Esophagus muscularis mucosa (tissue), 4 donors: ENCODE results near the gene BANK1.

Source experiments
- EP300 ChIP-seq: sonication (generic); formaldehyde crosslinking; IDR thresholded peaks from one replicate; pipeline ENCODE4 v1.6.1; 2017; ENCODE audit warnings: antibody characterized with exemption
- POLR2A ChIP-seq: fragments of 450-650 bp; IDR thresholded peaks from one replicate; pipeline ENCODE4 v1.6.1; 2017; ENCODE audit warnings: antibody characterized with exemption, moderate library complexity, mild to moderate bottlenecking, low read depth
- TF ChIP-seq, protein P1 (sequence below), 3 experiments: fragments of 200-600 bp in 2 of 3; fragments of 450-650 bp in 1 of 3; sonication (generic) in 2 of 3; IDR thresholded peaks; one replicate each; pipeline ENCODE4 v1.5.1; 2017 to 2019; ENCODE audit warnings: antibody characterized with exemption in 3 of 3, mild to moderate bottlenecking in 2 of 3, moderate library complexity in 1 of 3

DNA sequence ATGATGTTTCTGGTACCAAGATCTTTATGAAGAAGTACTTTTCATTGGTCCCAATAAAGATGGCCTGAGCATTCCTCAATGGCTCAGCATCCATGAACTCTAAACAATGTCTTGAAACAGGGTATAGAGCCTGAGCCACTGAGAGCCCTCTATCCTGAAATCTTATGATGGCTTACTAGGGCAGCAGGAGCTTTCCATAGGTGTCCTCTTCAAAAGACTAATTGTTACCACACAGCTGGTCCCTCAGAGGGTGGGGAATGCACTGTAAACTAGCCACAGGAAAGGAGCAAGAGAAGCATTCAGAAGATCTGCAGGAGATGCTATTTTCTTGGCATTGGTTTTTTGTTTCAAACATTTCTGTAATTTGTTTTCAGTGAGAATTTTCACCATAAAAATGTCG is 5.6 kb upstream of the BANK1 start:
- TF ChIP-seq POLR2A (no peak), EP300 (no peak)
- TF ChIP-seq, protein P1, sequence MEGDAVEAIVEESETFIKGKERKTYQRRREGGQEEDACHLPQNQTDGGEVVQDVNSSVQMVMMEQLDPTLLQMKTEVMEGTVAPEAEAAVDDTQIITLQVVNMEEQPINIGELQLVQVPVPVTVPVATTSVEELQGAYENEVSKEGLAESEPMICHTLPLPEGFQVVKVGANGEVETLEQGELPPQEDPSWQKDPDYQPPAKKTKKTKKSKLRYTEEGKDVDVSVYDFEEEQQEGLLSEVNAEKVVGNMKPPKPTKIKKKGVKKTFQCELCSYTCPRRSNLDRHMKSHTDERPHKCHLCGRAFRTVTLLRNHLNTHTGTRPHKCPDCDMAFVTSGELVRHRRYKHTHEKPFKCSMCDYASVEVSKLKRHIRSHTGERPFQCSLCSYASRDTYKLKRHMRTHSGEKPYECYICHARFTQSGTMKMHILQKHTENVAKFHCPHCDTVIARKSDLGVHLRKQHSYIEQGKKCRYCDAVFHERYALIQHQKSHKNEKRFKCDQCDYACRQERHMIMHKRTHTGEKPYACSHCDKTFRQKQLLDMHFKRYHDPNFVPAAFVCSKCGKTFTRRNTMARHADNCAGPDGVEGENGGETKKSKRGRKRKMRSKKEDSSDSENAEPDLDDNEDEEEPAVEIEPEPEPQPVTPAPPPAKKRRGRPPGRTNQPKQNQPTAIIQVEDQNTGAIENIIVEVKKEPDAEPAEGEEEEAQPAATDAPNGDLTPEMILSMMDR (IDR thresholded peaks at IDR 0.05) = no peak
